Measurements from ENCODE around the gene AKR1B1. TPM values are rescaled to one million over a fixed set of nuclear protein-coding genes. Genes with fewer than 3 reads are reported as not detected.
A peak's percentile ranks its signal among the peaks of the same experiment; 100 is the strongest.

The AKR1B1 gene
- total and polyA plus RNA-seq, 9 of the 15 experiments (the other 6 are each of a cell fraction or from before 2014, with no cell fraction given) = 2.0 to 10.6 (median 6.2) TPM

GRCh38 chr7:134468054-134468453, 9.2 kb upstream of the AKR1B1 start:
- Histone ChIP-seq H3K9ac (ENCODE audit: insufficient read depth in 1 of 2, low read depth in 2 of 2, low read length in 2 of 2) (no peak overlapping the region), H3K4me1 (replicated peaks in 1 of 2; ENCODE audit: control insufficient read depth in 2 of 2, insufficient read depth in 2 of 2, low read length in 2 of 2) (no peaks in the 10 kb centered on the region), H3K27me3 (ENCODE audit: control insufficient read depth in 2 of 2, insufficient read depth in 2 of 2, low read length in 2 of 2) (peaks cover 6 to 25% of the 10 kb centered on the region in 2 experiments; a peak in 3 of 5 replicates), H3K79me2 (ENCODE audit: control insufficient read depth, insufficient read depth, low read length) (no peaks in the 10 kb centered on the region), H2AFZ (ENCODE audit: low read depth, low read length) (no peak overlapping the region), H3K27ac (ENCODE audit: extremely low read depth, low read depth, low read length) (no peak overlapping the region), H4K20me1 (replicated peaks; ENCODE audit: control insufficient read depth, insufficient read depth, low read length) (no peaks in the 10 kb centered on the region), H3K36me3 (ENCODE audit: control insufficient read depth, insufficient read depth, low read length) (no peaks in the 10 kb centered on the region), H3K9me1 (ENCODE audit: control insufficient read depth, insufficient read depth, low read length) (no peaks in the 10 kb centered on the region), H3K4me3 (no peak overlapping the region), H3K9me3 (replicated peaks; ENCODE audit: control insufficient read depth, insufficient read depth, low read depth, low read length) (peaks cover 8% of the 10 kb centered on the region; the same call in 1 of the 2 replicates), H3K4me2 (ENCODE audit: insufficient read depth, low read length) (no peak overlapping the region)
- ATAC-seq (no peak), FAIRE-seq (no peak), DNase-seq (ENCODE audit: extremely low read depth in 1 of 4, low spot score in 3 of 4) (no peak)
- CTCF ChIA-PET (ENCODE audit: low intra/inter-chr PET ratio) = no interaction called here
- TF ChIP-seq TARDBP (IDR thresholded peaks at IDR 0.05) (no peak), TEAD4 (IDR thresholded peaks at IDR 0.05; ENCODE audit: low read length) (no peak), TEAD4 (CRISPR knock-in tag; IDR thresholded peaks at IDR 0.05; ENCODE audit: borderline replicate concordance) (no peak), MED1 (CRISPR knock-in tag; IDR thresholded peaks at IDR 0.05; ENCODE audit: borderline replicate concordance) (no peak)
- BruUV-seq (replicated peaks) = no TSS peak
- intact Hi-C loops (cut with micrococcal nuclease) (no loop called here), in situ Hi-C loops (cut with MboI) (no loop called here)
- 13% methylated on average over 6 of the region's 6 CpGs for WGBS (ENCODE audit: insufficient coverage, low coverage, missing lambda C conversion rate)
- POLR2A ChIA-PET = interaction anchor here (0.7 kb wide), 1 partner anchor 38 kb away, joined by 3 read pairs; no protein-coding TSS in a partner anchor

- no peak overlapping the region for H2AFZ ChIP-seq (ENCODE audit: low read depth, low read length)
- ATAC-seq = no peak
- no peak for FAIRE-seq
- no peak overlapping the region for H3K27ac ChIP-seq (ENCODE audit: extremely low read depth, low read depth, low read length)
- H3K9ac ChIP-seq (ENCODE audit: insufficient read depth in 1 of 2, low read depth in 2 of 2, low read length in 2 of 2) = no peak overlapping the region
- no TSS peak for BruUV-seq (replicated peaks)
- no peaks in the 10 kb centered on the region for H4K20me1 ChIP-seq (replicated peaks; ENCODE audit: control insufficient read depth, insufficient read depth, low read length)
- no peaks in the 10 kb centered on the region for H3K36me3 ChIP-seq (ENCODE audit: control insufficient read depth, insufficient read depth, low read length)
- peaks cover 8% of the 10 kb centered on the region; the same call in 1 of the 2 replicates for H3K9me3 ChIP-seq (replicated peaks; ENCODE audit: control insufficient read depth, insufficient read depth, low read depth, low read length)
- in situ Hi-C loops (cut with MboI) (no loop called here), intact Hi-C loops (cut with micrococcal nuclease) (no loop called here)
- H3K9me1 ChIP-seq (ENCODE audit: control insufficient read depth, insufficient read depth, low read length) = no peaks in the 10 kb centered on the region
- no peaks in the 10 kb centered on the region for H3K4me1 ChIP-seq (replicated peaks in 1 of 2; ENCODE audit: control insufficient read depth in 2 of 2, insufficient read depth in 2 of 2, low read length in 2 of 2)
- no peak for DNase-seq (ENCODE audit: extremely low read depth in 1 of 4, low spot score in 3 of 4)
- ChIA-PET POLR2A (interaction anchor here (1.4 kb wide), 1 partner anchor 17 kb away, joined by 3 read pairs; no protein-coding TSS in a partner anchor), CTCF (ENCODE audit: low intra/inter-chr PET ratio) (no interaction called here)
- no peak overlapping the region for H3K4me2 ChIP-seq (ENCODE audit: insufficient read depth, low read length)
- 0 out of 2 replicates have a peak, but pooled peaks have one; percentile 31 for TF ChIP-seq ZNF507 (tag; conservative IDR thresholded peaks at IDR 0.05)
- no peak for TF ChIP-seq SRSF3 (IDR thresholded peaks at IDR 0.05; ENCODE audit: insufficient read depth, low read length)
- 0% methylated on average over 6 of the region's 6 CpGs for WGBS (ENCODE audit: insufficient coverage, low coverage, missing lambda C conversion rate)
- H3K4me3 ChIP-seq = no peak overlapping the region
- peaks cover 6 to 20% of the 10 kb centered on the region in 2 experiments; a peak in 3 of 5 replicates for H3K27me3 ChIP-seq (ENCODE audit: control insufficient read depth in 2 of 2, insufficient read depth in 2 of 2, low read length in 2 of 2)
- no peaks in the 10 kb centered on the region for H3K79me2 ChIP-seq (ENCODE audit: control insufficient read depth, insufficient read depth, low read length)
These were observed 6.6 kb upstream of the AKR1B1 start for GRCh38 chr7:134465491-134465890.
